HG02678 (cell line): ENCODE results near the gene NRARP.

Experiments used
- ATAC-seq: cut with Tn5 transposase; IDR thresholded peaks from one replicate; pipeline ENCODE4 v1.9.1; 2021; ENCODE audit warnings: mild to moderate bottlenecking, moderate library complexity; ENCODE audit not compliant: unreplicated experiment

The NRARP gene

GRCh38 chr9:137278721-137279711, 23.1 kb downstream of the NRARP start:
- ATAC-seq, result no peak

GRCh38 chr9:137278061-137278701, 23.9 kb downstream of the NRARP start:
- ATAC-seq, result peak; percentile 2

GRCh38 chr9:137277329-137278041, 24.6 kb downstream of the NRARP start, which contains the start of gene TOR4A:
TOR4A (plus strand) TSS chr9:137277726; CDS start chr9:137278690, 964 bp downstream.
- peak; percentile 65 for ATAC-seq

- ATAC-seq, result no peak
These were observed 25.4 kb downstream of the NRARP start for GRCh38 chr9:137276473-137277328.

GRCh38 chr9:137275588-137276472, 26.2 kb downstream of the NRARP start:
- no peak for ATAC-seq

DNA sequence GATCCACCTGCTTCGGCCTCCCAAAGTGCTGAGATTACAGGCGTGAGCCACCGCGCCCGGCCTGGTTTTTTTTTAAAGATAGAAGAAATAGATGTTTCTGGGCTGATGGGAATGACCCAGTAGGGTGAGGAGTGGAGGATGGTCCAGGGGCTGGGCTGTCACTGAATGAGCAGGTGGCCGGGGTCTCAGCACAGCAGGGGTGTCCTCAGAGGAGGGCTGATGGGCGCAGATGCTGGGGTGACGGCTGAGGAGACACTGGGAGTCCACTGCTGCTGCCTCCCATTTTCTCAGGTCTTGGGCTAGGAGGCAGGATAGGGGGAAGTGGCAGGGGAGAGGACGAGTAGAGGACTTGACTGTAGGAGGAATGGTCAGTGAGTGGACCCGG, 26.9 kb downstream of the NRARP start:
- ATAC-seq, result no peak

DNA sequence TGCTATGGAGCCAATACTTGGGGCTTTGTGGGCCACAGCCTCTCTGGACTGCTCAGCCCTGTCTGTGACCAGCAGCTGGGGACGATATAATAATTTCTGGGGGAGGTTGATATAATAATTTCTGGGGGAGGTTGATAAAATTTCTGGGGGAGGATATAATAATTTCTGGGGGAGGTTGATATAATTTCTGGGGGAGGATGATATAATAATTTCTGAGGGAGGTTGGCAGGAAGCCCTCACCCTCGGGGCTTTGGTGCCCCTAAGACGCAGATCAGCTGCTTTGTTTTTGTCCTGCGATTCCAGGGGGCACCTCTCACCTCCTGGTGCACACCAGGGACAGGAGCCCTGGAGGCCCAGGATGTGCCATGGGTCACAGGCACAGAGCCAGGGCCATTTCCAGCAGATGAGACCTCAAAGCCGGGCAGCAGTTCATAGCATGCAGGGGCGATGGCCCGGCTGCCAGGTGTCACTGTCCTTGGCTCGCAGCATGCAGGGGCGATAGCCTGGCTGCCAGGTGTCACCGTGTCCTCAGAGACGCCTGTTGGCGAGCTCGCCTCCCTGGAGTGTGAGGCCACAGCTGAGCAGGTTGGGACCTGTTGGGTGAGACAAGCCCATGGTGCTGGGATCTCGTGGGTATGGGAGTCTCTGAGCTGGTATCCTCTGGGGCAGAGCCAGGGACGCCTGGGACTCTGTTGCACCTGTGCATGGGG, 28.3 kb downstream of the NRARP start:
- ATAC-seq, result no peak

DNA sequence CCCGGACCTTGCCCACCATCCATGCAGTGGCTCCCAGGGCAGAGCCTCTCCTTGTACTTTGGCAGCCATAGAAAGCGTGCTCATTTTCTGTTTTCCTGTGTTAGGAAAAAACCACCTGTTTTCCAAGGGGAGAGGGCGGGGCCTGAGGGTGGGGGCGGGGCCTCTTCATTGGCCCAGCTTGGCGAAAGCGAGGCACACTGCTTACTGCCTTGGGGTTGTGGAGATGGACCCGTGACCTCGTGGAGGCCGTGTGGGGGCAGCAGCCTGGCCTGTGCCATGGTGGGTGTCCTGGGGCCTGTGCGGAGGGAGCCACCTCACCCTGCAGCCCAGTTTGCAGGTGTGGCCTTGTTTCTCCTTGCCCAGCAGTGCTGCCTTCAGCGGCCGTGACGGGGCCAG, 29.0 kb downstream of the NRARP start:
- ATAC-seq, result no peak

DNA sequence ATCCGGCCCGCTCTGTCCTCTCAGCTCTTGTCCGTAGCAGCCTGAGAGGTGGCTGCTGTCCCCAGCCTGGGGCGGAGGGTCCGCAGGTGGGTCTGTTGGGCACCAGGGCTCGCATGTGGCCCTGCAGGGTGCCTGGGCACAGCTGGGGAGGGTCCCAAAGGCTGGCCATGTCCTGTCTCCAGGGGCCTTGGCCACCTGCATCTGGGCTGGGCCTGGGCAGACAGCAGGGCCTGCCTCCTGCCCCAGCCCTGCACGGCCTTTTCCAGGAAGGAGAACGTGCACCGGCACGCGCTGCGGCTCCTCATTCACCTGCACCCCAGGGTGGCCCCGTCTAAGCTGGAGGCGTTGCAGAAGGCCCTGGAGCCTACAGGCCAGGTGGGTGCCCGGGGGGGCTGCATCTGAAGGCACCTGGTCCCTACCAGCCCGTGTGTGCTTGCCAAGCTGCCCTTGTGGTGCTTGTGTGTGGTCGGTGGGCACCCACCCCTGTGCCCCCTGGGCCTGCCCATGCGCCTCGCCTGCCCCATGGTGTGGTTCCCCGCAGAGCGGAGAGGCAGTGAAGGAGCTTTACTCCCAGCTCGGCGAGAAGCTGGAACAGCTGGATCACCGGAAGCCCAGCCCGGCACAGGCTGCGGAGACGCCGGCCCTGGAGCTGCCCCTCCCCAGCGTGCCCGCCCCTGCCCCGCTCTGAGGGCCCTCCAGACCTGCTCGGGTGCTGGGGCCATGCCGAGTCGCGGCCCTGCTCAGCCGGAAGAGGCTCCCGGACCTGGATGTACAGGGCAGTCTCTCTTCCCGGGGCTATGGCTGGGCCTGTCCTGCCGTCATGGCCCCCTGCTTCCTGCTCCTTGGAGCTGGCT, 29.6 kb downstream of the NRARP start:
- no peak for ATAC-seq

DNA sequence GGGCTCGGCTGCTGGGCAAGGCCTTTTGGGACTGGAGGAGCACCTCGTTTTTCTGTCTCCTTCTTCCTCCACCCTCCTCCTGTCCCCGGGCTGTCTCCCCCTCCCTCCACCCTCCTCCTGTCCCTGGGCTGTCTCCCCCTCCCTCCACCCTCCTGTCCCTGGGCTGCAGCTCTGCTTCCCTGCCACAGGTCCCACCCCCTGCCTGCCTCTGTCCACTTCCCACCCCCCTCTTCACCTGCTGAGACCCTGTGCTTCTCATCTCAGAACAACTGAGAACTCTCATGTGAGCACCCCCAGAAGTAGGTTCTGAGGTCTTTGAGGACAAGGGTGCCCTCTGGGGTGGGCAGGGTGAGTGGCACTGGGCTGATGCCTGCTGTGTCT, 30.4 kb downstream of the NRARP start:
- ATAC-seq, result no peak

DNA sequence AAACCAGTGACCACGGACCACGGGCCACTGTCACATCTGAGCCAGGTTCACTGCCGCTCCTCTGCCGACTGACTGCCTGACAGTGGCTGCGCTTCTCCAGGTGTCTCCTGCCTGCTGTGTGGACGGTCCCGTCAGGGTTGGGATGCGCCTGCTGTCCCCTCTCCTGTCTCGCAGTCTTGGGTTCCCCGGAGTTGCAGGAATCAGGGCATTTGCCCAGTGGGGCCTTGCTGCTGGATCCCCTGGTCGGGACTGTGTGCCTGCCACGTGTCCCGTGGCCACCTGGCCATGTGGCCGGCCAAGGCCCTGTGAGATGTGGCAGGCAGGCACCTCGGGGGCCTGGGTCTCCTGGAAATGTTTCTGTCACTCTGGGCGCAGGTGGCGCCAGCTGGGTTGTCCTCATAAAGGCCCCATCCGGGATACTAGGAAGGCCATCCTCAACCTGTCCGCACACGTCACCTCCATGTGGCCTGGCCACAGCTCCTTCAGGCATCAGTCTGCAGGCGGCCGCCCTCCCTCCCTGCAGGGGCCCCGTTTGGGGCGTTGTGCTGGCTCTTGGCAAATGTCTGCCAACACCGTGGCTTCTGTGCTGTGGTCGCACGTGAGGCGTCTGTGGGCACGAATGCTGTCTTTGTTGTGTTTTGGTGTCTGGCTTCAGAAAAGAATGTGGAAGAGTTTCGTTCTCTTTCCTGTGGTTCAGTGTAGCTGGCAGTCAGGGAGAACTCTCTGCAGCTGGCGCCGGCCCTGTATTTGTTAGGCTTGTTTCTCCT, 31.0 kb downstream of the NRARP start:
- ATAC-seq, result no peak

DNA sequence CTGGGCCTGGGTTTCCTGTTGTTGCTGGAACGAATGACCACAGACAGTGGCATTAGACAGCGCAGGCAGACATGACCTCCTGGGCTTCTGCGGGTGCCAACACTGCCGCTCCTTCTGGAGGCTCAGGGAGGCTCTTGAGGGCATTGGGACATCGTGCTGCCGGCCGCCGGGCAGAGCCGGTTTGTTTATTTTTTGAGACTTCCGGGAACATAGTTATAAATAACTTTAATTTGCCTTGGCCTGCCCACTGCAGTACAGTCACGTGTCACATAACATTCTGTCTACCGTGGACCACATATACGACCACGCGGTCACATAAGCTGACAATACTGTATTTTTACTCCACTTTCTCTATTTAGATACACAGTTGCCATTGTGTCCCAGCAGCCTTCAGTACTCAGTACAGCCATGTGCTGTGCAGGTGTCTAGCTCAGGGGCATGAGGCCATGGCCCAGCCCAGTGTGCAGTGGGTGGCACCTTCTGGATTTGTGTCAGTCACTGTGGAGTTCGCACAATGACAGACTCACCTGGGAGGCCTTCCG, 32.8 kb downstream of the NRARP start:
- no peak for ATAC-seq

GRCh38 chr9:137268538-137269201, 33.4 kb downstream of the NRARP start:
- ATAC-seq, result no peak

- ATAC-seq, result no peak
These were observed 34.1 kb downstream of the NRARP start for GRCh38 chr9:137267933-137268355.

- ATAC-seq, result no peak
These were observed 35.3 kb downstream of the NRARP start for GRCh38 chr9:137266585-137267453.
